NCI-H748 (cell line): ENCODE measurements around the gene PCF11.

Experiments
- DNase-seq: peaks from one replicate; lab custom pipeline; 2025; ENCODE audit not compliant: unreplicated experiment; lab: John Stamatoyannopoulos, UW

The PCF11 gene

DNA sequence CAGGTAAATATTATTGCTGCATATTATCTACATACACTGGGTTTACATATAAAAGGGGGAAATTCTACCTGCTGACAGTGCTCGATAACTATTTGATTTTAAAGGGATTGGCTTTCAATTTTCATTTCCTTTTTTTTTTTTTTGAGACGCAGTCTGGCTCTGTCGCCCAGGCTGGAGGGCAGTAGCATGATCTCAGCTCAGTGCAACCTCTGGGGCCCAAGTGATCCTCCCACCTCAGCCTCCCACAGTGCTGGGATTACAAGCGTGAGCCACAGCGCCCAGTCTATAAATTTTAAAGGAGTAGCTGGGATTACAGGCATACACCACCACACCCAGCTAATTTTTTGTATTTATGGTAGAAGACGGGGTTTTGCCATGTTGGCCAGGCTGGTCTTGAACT is 3.2 kb upstream of the PCF11 start:
- DNase-seq: no peak

DNA sequence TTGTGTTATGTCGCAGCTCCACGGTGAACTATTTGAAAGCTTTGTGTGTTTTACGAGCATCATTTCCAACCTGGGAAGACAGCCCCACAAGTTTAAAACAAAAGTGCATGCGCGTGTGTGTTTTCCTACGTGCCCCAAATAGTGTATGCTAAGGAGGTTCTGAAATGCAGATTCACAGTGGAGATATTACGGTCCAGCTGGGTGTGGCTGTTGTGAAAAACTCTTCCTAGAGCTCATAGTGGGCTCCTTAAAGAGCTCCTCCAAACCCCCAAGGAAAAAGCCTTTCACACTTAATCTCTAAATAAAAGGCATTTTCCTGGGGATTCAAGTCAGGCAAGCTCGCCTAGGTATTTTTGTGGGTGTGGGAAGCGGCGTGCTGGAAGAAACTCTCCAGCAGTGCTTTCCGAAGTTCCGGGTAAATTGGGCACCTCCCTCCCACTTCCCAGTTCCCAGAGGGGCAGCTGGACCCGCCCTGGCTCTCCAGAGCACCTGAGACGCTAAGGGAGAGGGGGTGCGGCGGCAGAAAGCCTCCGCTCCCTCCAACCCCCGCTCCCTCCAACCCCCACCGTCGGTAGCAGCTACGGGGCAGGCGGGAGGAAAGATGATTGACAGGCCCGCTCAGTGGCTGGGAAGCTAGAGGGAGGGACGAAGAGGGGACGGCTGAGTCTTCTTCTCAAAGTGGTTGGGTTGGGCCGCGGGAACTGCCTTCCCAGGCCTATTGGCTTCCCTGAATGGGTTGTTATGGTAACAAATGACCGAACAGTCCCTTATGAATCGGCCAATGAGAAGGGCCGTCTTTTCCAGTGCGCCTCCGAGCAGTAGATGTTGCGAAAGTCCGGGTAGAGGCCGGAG is 561 bp upstream of the PCF11 start:
- DNase-seq: peak; percentile 99

DNA sequence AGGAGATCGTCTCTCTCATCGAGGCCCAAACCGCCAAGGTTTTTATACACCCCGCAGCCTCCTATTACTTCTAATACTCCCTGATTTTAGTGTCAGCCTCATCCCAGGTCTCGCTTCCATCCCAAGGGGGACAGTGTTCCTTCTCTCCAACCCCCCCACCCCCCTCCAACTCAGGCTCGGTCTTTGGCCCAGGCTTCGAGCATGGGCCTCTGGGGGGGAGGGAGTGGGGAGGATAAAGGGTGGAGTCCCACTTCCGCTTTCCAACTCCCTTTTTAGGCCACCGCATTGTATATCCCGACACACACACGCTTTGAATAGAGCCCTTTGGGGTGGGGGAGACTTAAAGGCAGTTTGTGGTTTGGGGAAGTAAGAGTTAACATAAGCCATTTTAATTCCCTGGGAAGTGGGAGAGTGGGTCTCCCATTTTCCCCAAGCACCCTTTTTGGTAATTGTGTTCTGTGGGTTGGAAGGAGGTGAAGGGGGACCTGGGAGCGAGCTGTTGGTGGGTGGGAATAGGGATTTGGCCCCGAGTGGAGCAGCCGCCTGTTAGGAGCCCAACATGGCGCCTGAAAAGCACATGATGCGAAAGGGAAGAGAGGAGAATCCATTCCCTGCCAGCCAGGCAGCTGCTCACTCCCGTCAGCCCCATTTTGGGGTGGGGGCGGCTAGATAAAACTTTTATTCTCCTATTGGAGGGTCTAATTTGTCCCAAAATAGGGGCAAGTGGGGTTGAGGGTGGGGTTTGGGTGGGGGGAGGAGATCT is 844 bp downstream of the PCF11 start:
- peak; percentile 46 for DNase-seq

DNA sequence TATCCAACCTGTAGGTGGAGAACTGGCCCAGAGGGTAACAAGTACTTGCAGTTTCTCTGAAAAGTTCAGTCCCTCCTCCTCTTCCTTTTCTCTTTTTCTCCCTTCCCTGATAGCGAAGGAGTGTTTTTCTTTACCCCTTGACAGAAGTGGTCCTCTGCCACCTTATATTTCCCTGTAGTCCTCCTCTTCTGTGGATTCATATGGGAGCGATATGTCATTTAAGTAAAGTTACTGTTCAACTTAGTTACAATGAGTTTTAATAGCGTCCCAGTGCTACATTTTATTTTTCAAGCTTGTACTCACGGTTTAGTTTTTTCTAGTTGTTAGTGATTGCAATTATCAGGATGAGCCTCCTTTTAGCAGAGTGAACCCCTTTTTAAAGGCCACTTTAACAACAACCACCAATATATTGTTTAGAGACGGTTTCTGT is 1.4 kb downstream of the PCF11 start:
- DNase-seq: no peak

DNA sequence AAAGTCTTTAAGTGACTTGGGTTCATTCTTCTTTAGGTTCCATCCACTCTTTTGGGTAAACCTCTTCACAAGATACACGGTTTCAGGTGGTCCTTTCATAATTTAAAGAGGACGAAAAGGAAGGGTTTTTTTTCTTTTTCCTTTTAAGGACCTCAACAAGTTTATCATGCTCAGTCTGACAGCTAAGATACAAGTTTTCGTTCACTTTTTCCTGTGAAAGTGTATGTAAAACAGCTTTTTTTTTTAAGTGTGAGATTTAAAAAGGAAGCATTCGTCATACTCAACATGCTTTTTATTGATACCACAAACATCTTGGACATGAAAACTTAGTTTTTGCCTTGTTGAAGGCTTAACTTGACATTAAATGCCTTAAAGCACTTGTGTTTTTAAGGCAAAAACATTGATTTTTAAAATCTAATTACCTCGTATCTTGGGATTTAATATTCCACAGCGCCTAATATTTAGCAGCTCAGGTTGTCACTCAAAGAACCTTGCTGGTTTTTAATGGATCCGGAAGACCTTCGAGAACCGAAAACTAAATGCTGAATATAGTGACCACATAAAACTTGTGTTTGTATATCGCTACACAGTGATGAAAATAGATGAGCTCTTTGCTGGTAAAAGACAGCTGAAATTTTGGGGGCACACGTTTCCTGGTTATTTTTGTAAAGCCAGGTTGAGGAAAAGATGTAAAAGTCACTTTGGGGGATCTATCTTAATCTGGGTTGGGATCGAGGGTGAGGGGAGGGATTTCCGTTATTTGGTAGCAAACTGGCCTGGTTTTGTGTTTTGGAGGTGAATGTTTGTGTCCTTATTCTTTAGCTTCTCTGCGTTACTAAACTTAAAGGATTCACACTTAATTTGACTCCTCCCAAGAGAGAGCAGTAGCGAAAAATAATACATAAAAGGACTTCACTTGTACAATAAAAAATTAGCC is 2.3 kb downstream of the PCF11 start:
- DNase-seq: no peak

DNA sequence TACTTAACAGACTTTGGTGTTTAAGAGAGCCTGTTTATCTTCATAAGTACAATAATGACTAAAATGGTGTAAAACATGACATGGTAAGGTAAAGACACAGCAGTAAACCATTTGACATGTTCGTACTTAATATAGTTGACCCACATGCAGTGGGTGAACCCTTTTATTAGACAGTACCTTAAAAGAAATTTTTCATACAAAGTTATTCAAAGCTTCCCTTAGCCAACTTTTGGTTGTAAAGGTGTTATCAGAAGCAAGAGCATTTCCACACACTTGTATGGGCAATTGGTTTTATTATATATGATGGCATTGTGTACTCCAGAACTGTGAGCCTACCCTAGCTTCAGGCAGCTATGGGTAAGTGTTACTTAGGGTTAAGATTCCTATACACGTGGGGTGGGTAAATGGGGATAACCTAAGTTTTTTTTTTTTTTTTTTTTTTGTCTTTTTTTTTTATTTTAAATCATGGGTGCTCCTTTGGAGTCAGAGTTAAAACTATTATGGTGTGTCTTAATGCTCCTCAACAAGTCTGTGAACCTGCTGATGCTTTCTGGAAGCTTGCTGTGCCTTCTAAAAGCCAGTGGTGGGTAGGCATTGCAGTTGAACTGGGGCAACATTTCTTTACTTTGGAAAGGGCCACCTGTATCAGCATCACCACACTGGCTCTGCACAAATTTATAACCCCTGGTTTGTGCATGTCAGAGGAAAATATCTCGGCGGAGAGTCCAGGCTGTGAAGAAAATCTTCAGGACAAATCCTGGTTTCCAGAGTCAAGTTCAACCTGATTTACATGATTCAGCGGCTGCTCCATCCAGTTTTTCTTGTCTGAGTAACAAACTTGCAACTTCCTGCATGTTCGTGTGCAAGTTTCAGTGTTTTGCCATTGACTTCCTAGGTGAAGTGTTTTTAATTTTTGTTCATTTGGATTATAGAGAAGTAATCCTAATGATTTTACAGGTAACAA is 3.3 kb downstream of the PCF11 start:
- no peak for DNase-seq

DNA sequence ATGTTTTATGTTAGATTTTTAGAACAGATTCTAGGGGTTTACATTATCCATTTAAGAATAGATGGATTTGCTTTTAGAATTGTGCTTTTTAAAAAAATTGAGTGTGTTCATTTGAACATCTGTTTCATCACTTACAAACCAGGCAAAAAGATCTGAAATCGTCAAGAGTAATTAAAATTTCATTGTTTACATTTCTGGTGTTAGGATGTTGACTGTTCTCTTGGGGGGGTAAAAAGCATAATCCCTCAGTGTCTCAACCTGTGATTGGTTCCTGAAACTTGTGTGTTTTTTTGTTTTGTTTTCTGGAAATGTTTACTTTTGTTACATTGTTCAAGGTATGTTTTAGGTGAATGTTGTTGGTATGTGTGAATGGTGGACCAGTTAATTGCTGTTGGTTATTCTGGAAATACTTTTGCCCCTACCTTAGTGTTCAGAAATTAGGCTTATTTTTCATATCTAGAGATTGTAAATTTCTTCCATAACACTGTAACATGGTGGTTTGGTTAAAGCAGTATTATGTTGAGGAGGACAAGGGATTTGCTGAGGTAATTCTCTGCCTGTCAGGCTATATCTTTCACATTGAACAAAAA is 4.8 kb downstream of the PCF11 start:
- no peak for DNase-seq

DNA sequence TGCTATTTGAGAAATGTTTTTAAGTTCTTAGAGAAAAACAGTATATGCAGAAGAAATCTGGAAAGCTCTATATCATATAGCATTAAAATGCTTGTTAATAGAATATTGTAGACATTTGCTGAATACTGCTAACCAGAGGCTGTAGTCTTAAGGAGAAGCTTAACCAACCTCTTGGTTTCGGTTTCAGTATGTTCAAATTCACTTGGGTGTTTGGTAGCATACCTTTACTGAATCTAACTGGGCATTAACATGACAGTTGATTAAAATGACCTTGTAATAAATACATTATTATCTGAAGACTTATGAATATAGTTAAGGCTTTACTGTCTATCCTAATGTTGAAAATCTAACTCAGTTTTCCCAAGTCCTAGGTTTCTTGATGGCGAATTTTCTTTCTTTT is 5.4 kb downstream of the PCF11 start:
- DNase-seq: no peak

DNA sequence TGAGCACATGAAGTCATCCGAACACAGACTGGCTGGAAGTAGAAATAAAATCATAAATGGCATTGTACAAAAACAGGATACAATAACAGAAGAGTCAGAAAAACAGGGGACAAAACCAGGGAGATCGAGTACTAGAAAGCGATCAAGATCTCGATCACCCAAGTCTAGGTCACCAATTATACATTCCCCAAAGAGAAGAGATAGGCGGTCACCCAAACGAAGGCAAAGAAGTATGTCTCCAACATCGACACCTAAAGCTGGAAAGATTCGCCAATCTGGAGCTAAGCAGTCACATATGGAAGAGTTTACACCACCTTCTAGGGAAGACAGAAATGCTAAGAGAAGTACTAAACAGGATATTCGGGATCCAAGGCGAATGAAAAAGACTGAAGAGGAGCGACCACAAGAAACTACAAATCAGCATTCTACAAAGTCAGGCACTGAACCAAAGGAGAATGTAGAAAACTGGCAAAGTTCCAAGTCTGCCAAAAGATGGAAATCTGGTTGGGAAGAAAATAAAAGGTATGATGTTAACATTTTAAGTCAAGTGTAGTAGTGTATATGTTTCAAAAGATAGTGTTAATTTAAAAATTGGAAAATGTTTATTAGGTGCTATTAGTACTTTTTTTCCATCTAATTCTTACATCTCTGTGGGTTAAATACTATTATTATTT is 9.4 kb downstream of the PCF11 start:
- DNase-seq: no peak

DNA sequence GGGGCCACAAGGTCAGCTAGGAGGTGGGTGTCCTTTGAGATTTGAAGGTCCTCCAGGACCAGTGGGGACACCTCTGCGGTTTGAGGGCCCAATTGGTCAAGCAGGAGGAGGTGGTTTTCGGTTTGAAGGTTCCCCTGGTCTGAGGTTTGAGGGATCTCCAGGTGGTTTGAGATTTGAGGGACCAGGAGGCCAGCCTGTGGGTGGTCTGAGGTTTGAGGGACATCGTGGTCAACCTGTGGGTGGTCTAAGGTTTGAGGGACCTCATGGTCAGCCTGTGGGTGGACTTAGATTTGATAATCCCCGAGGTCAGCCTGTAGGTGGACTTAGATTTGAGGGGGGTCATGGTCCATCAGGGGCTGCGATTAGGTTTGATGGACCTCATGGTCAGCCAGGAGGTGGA is 11.8 kb downstream of the PCF11 start:
- no peak for DNase-seq

DNA sequence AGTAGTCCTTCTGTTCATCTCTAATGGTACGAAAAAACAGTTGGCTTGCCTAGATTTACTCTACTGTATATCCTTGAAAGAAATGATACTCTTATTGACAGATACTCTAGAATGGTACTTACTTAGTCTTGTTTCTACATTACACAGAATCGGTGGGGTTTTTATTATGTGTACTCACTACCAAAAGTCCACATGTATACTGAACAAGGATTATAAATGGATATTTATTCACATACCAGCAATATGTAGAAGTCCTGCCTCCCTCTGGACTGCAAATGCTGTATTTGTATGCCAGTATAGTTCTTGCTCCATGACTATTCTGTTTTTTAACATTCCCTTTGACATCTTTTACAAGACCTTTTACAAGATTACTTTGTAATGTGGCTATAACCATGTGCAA is 13.9 kb downstream of the PCF11 start:
- DNase-seq: no peak

DNA sequence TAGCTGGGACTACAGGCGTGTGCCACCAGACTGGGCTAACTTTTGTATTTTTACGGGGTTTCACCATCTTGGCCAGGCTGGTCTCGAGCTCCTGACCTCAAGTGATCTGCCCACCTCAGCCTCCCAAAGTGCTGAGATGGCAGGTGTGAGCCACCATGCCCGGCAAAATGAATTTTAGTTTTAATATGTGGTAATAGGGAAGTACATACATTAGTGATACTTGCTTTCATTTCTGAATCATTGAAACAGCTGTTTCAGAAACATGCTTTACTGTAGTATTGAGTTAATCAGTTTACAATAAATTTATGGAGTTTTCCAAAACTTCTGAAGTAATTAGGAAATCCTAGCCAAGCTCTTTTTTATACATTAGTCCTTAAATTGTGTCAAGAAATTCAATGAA is 15.6 kb downstream of the PCF11 start:
- DNase-seq: no peak

DNA sequence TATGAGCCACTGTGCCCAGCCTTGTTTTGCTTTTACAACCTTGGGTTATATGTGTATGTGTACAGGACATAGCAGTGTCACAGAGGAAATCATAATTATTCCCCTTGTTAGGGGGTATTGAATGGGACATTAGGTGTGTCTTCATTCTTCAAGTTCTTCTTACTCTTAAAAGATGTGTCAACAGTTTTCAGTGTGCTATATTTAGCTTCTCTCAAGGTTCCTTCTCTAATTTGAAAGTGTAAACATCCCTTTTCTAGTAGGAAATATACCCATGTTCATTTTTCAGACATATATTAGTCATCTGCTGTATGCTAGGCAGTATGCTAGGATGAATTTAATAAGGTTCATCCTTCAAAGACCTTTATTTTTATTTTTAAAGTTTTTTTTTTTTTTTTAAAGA is 17.1 kb downstream of the PCF11 start:
- no peak for DNase-seq

DNA sequence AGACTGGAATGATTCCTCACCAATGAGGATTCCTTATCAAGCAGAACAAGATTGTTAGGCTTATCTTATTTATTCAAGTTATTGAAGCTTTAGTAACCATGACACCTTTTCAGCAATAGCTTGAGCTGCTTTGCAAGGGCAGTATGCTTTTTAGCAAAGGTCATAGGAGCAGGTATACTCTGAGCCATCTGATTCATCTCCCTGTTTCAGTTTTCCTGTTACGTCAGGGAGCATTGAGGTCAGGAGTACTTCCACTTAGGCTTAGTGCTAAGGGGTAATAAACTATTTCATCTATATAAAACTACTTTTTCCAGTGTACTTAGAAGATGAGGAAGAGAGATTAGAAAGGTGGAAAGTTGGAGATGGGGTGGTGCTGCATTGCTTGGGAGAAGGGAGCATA is 18.9 kb downstream of the PCF11 start:
- DNase-seq: no peak

DNA sequence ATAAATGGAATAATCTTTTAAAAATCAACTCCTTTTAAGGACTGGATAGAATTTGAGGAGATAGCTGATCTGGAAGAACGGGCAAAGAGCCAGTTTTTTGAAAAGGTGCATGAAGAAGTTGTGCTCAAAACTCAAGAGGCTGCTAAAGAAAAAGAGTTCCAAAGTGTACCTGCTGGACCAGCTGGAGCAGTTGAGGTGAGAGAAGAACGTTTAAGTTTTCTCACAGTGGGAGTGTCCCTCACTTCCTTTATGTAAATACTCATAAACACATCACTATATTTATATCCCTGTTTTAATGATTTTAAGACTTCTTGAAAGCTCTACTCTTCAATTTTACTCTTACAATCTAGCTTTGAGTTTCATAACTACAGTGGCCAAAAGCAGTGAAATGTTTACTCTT is 24.9 kb downstream of the PCF11 start:
- no peak for DNase-seq

DNA sequence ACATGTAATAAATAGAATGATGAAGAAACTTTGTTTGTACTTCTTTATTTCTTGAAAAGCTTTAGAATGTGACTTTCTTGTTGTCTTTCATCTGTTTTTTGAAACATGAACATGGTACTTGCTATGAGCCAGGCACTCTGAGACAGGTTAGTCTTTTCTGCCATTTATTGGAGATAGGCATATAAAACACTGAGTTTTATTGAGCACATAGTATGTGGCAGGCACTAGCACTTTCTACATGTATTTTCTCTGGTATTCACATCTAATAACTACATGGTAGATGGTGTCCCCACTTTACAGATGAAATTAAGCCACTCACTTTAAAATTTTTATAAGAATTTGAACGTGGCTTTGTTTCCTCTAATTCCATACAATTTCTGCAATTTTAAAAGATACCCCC is 28.8 kb downstream of the PCF11 start:
- no peak for DNase-seq

DNA sequence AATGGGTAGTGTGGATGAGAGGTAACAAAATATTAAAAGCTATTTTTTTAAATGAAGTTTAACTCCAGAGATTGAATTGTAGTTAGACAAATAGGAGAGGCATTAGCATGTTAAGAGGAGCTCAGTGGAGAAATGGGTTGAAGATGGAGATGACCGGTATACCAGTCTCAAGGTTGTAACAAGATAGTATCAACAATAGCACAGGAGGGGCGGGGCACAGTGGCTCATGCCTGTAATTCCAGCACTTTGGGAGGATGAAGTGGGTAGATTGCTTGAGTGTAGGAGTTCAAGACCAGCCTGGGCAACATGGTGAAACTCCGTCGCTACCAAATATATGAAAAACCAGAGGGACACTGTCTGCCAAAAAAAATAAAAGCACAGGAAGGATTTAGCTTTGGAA is 30.5 kb downstream of the PCF11 start:
- no peak for DNase-seq

DNA sequence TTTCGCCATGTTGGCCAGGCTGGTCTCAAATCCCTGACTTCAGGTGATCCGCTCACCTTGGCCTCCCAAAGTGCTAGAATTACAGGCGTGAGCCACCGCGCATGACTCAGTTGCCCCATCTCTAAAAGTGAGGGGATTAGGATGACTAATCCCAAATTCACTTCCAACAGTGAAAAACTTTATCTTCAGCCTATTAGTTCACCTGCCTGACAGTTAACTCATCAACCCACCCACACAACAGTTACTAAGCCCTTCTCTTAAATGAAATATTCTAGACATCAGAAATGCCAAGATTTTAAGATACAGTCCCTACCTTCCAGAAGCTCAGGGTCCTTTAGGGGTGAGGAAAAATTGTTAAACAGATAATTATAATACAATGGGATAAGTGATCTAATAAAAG is 34.6 kb downstream of the PCF11 start:
- no peak for DNase-seq

DNA sequence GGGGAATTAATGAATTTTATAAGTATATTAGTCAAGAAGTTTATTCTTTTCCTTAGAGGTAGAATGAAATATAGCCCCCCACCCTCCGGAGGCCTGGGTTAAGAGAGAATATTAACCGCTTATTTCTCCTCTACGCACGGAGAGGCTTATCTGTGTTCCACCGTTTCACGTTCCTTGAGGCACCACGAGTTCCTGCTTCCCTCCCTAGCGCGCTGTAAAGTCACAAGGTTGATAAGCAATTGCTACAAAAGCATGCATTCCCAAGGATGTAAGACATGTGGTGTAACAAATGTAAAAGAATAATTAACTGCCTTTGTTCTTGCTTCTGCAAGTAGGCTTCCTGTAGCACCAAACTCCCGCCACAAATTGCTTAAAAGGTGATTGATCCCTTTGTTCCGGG is 35.1 kb downstream of the PCF11 start:
- DNase-seq: no peak
